Epithelial cell of esophagus (primary cell): ENCODE data around the gene PDPK1.

Experiments
- DNase-seq: peaks from one replicate; pipeline ENCODE4 v3.0.0; 2010; ENCODE audit warnings: low read depth
- H3K4me3 ChIP-seq: 2 replicates; pipeline ENCODE4 v1.5.1; 2011; ENCODE audit warnings: mild to moderate bottlenecking, low read length, control low read depth
- TF ChIP-seq, protein P1 (sequence below): IDR thresholded peaks from 2 replicates; pipeline ENCODE4 v1.5.1; 2011; ENCODE audit warnings: low read depth, mild to moderate bottlenecking, low read length, control low read depth, inconsistent platforms; ENCODE audit not compliant: insufficient read depth; ENCODE audit errors: missing control alignments

PDPK1 gene

DNA sequence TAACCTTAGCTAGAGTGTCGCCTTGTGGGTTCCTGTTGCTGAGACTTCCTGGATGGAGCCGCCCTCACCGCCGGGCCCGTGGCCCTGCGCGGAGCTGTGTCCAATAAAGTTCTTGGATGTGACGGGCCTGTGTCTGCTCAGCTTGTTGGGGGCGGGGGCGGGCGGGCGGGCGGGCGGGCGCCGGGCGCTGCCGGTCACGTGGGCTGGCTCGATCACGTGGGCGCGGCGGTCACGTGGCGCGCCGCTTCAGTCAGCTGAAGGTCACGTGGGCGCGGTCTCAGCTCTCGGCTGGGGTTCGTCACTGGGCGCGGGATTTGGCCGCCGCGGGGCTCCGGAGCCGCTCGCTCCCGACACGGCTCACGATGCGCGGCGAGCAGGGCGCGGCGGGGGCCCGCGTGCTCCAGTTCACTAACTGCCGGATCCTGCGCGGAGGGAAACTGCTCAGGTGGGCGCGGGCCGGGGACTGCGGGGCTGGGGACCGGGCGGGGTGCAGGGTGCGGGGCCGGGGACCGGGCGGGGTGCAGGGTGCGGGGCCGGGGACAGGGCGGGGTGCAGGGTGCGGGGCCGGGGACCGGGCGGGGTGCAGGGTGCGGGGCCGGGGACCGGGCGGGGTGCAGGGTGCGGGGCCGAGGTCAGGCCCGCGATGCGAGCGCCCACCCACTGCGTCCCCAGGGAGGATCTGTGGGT is 17.6 kb upstream of the PDPK1 start, which contains the start of gene AMDHD2:
TSS of gene AMDHD2 (plus strand) at position 275 of the 687 bp plus-strand sequence. CDS start at position 363, 88 bp downstream.
- DNase-seq, result peak; percentile 92
- H3K4me3 ChIP-seq, result peak within 1 kb of the TSS; percentile 64
- TF ChIP-seq, protein P1, sequence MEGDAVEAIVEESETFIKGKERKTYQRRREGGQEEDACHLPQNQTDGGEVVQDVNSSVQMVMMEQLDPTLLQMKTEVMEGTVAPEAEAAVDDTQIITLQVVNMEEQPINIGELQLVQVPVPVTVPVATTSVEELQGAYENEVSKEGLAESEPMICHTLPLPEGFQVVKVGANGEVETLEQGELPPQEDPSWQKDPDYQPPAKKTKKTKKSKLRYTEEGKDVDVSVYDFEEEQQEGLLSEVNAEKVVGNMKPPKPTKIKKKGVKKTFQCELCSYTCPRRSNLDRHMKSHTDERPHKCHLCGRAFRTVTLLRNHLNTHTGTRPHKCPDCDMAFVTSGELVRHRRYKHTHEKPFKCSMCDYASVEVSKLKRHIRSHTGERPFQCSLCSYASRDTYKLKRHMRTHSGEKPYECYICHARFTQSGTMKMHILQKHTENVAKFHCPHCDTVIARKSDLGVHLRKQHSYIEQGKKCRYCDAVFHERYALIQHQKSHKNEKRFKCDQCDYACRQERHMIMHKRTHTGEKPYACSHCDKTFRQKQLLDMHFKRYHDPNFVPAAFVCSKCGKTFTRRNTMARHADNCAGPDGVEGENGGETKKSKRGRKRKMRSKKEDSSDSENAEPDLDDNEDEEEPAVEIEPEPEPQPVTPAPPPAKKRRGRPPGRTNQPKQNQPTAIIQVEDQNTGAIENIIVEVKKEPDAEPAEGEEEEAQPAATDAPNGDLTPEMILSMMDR, result no peak

DNA sequence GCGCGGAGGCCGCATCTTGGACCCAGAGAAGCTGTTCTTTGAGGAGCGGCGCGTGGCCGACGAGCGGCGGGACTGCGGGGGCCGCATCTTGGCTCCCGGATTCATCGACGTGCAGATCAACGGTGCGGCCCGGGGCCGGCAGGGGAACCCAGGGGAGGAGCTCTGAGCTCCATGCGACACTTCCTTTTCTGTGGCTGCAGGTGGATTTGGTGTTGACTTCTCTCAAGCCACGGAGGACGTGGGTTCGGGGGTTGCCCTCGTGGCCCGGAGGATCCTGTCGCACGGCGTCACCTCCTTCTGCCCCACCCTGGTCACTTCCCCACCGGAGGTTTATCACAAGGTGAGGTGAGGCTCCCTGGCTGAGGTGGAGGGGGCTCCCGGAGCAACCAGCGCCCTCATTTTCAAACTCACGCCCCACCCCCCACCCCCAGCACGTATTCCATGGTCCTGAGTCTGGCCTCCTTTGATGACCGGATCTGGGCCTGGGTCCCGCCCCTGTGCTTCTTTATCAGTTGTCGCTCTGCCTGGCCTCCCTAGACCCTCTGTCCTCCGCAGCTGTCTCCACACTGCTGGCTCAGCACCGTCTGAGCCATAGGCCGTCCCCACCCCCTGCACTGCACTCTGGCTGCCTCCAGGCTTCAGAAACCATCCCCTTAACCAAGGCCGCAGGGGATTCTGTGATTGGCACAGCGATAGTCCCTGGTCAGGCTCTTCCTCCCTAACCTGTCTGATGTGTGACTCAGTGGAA is 16.9 kb upstream of the PDPK1 start:
- peak overlapping the region; percentile 64 for H3K4me3 ChIP-seq
- peak; percentile 78 for DNase-seq
- TF ChIP-seq, protein P1, result no peak

DNA sequence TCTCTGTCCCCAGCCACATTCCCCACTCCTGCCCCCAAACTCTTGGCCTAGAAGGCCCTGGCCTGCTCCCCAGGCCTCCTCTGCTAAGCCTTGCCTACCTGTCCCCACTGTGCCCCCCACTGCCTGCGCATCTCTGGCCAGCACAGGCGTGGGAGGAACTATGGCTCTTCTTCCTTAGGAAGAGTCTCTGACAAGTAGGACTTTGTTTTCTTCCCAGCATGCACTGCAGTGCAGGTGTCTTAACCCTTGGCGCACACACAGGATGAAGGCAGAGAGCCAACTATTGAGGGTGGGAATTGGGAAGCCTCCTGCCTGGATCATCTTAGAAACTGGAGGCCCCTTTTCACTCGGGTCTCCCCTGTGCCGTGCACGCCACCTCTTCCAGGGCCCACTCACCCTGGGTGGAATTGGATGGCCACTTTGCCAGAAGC is 14.0 kb upstream of the PDPK1 start:
- TF ChIP-seq, protein P1, result no peak
- no peak for DNase-seq
- H3K4me3 ChIP-seq, result no peak overlapping the region

DNA sequence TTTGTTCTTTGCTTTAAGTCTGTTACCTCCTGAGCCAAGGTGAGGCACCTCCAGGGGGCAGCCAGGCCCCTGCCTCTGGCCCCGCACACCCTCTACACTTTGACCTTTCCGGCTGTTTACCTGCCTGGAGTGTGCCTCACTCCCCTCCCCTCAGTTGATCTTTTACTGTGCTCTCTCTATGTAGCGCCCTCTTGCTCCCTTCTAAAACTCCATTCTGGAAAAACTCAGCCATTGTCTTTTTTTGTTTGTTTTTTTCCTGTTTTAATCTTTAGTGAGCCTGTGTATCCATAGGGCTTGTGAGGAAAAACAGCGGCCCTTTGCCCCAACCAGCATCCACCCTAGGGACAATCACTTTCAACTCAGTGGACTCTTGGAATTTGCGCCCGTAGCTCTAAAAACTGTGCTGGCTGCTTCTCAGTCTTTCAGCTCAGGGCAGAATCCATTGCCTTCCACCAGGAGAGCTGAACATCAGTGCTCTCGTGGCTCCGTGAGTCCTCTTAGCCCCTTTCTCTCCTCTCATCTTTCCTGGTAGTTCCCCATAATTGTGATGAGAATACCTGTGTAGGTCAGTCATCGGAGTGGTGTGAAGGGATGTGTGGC is 13.4 kb upstream of the PDPK1 start:
- H3K4me3 ChIP-seq, result no peak overlapping the region
- DNase-seq, result no peak
- TF ChIP-seq, protein P1, result no peak

DNA sequence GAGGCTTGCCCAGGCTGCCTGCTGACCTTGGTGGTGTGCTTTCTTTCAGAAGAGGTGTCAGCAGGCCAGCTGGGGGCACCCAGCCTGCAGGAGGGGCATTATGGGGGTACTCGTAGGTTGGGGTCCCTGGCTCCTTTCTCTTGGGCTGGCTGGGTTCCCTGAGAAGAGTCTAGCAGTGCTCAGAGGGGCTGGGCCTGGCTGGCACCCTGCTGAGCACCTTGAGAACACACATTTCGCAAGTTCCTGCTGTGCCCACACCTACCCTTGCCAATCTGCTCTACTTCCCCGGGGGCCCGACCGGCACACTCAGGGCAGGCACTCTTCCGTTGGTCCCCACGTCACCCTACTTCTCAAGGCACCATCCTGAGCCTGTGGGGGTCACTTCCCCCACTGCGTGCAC is 11.7 kb upstream of the PDPK1 start:
- no peak for DNase-seq
- H3K4me3 ChIP-seq, result no peak overlapping the region
- TF ChIP-seq, protein P1, result no peak

DNA sequence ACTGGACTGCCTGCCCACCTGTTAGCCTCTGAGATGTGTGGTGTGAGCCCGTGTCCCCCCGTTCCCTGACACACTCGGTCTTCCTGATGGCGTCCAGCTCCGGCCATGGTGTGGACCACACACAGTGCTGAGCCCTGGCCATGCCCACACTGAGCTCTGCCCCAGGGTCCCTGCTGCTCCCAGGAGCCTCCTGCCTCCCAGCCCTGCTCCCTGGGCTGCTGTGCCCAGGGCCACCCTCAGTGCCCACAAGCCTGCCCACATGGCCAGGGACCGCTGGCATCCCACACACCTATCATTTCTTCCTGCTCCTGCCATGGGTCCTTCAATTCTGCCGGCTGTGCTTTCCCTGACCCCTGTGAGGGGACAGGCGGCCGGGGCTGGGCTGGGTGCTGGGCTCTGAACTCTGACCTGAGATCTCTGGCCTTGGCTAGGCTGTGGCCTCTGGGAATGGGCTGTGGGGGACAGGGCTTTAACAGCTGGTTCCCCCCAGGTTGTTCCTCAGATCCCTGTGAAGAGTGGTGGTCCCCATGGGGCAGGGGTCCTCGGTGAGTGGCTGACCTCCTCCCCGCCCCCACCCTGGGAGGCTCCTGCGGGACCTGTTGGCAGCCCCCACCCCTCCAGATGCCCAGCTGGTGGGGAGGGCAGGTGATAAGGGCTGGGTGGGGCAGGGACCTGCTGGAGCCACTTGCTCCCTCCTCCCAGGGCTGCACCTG is 10.6 kb upstream of the PDPK1 start:
- TF ChIP-seq, protein P1, result no peak
- H3K4me3 ChIP-seq, result no peak overlapping the region
- DNase-seq, result no peak
